ENCODE data around the gene COX18. TPM values are rescaled to one million over a fixed set of nuclear protein-coding genes. Genes with fewer than 3 reads are reported as not detected.

Gene COX18
- total RNA-seq, 2 experiments from 2014 or later, result 16.9 to 23.5 TPM

DNA sequence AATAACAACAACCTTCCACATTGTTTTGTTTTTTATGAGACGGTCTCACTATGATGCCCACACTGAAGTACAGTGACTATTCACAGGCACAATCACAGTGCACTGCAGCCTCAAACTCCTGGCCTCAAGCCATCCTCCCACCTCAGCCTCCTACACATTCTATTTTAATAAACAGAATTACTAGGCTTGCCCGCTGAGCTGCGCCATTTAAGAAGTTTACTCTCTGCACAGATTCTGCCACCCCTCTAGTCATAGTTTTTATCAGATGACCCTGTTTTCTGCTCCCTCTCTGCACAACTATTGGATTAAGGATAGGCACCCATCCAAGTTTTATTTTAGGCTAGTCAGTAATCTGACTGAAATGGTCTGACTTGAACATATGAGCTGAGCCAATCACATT is 11.3 kb upstream of the COX18 start:
- Histone ChIP-seq H2AFZ (ENCODE audit: low read length) (no peak overlapping the region), H3K4me2 (ENCODE audit: low read length) (no peak overlapping the region), H3K27ac (ENCODE audit: low read depth, low read length, poor library complexity, severe bottlenecking) (no peak overlapping the region), H3K79me2 (ENCODE audit: insufficient read depth, low read depth, low read length) (peaks cover 42% of the 10 kb centered on the region), H3K9me2 (ENCODE audit: insufficient read depth, low read length) (no peaks in the 10 kb centered on the region), H3K4me3 (ENCODE audit: low read depth, low read length, poor library complexity, severe bottlenecking) (no peak overlapping the region), H4K20me1 (ENCODE audit: insufficient read depth, low read length) (no peaks in the 10 kb centered on the region), H3K36me3 (ENCODE audit: insufficient read depth, low read length) (peaks cover 97% of the 10 kb centered on the region), H3K4me1 (ENCODE audit: insufficient read depth, low read length, poor library complexity, severe bottlenecking) (peaks cover 2% of the 10 kb centered on the region), H3K9me3 (ENCODE audit: low read length) (no peaks in the 10 kb centered on the region)
- no peak for TF ChIP-seq EZH2phosphoT487 (IDR thresholded peaks at IDR 0.05; ENCODE audit: borderline replicate concordance, low read depth, low read length)
- TF ChIP-seq, protein P1, sequence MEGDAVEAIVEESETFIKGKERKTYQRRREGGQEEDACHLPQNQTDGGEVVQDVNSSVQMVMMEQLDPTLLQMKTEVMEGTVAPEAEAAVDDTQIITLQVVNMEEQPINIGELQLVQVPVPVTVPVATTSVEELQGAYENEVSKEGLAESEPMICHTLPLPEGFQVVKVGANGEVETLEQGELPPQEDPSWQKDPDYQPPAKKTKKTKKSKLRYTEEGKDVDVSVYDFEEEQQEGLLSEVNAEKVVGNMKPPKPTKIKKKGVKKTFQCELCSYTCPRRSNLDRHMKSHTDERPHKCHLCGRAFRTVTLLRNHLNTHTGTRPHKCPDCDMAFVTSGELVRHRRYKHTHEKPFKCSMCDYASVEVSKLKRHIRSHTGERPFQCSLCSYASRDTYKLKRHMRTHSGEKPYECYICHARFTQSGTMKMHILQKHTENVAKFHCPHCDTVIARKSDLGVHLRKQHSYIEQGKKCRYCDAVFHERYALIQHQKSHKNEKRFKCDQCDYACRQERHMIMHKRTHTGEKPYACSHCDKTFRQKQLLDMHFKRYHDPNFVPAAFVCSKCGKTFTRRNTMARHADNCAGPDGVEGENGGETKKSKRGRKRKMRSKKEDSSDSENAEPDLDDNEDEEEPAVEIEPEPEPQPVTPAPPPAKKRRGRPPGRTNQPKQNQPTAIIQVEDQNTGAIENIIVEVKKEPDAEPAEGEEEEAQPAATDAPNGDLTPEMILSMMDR (conservative IDR thresholded peaks at IDR 0.05; ENCODE audit: low read length), result no peak
- BruUV-seq (replicated peaks), result no TSS peak
- DNase-seq (ENCODE audit: low spot score), result no peak
- ChIA-PET CTCF (ENCODE audit: unreplicated experiment) (no interaction called here), POLR2A (interaction anchor here (0.7 to 4.0 kb wide), 5 partner anchors 9 to 174 kb away, joined by 3 to 16 read pairs (median 5); partner anchors contain the start of gene COX18)
- intact Hi-C loops (cut with micrococcal nuclease; ENCODE audit: unreplicated experiment), result no loop called here

DNA sequence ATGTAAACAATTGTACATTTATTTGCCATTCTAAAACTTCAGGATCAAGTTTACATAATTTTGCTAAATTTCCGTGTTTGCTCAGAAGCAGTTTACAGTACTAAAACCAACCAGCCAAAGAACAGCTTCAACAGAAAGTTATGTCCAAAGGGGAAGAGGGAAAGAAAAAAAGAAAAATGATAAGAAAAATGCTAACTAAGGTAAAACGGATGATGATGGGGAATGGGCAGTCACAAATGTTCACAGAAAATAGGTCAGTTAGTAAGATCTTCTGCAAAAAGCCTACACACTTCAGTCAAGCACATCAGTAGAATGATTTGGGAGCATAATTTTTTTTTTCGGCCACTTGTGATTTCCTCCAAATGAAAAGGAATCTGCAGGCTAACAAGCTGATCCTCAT is 6.3 kb upstream of the COX18 start:
- Histone ChIP-seq H3K79me2 (ENCODE audit: insufficient read depth, low read depth, low read length) (peaks cover 10% of the 10 kb centered on the region), H4K20me1 (ENCODE audit: insufficient read depth, low read length) (no peaks in the 10 kb centered on the region), H3K4me3 (ENCODE audit: low read depth, low read length, poor library complexity, severe bottlenecking) (no peak overlapping the region), H3K27ac (ENCODE audit: low read depth, low read length, poor library complexity, severe bottlenecking) (no peak overlapping the region), H3K4me1 (ENCODE audit: insufficient read depth, low read length, poor library complexity, severe bottlenecking) (no peaks in the 10 kb centered on the region), H3K9me3 (ENCODE audit: low read length) (no peaks in the 10 kb centered on the region), H3K36me3 (ENCODE audit: insufficient read depth, low read length) (peaks cover 91% of the 10 kb centered on the region), H3K4me2 (ENCODE audit: low read length) (no peak overlapping the region), H2AFZ (ENCODE audit: low read length) (no peak overlapping the region), H3K9me2 (ENCODE audit: insufficient read depth, low read length) (no peaks in the 10 kb centered on the region)
- intact Hi-C loops (cut with micrococcal nuclease; ENCODE audit: unreplicated experiment), result no loop called here
- TF ChIP-seq, protein P1 (conservative IDR thresholded peaks at IDR 0.05; ENCODE audit: low read length), result no peak
- TF ChIP-seq EZH2phosphoT487 (IDR thresholded peaks at IDR 0.05; ENCODE audit: borderline replicate concordance, low read depth, low read length), result no peak
- TSS peak; percentile 65 for BruUV-seq (replicated peaks)
- CTCF ChIA-PET (ENCODE audit: unreplicated experiment), result no interaction called here
- no peak for DNase-seq (ENCODE audit: low spot score)
- POLR2A ChIA-PET, result interaction anchor here (0.5 kb wide), 1 partner anchor 44 kb away, joined by 3 read pairs; no protein-coding TSS in a partner anchor

DNA sequence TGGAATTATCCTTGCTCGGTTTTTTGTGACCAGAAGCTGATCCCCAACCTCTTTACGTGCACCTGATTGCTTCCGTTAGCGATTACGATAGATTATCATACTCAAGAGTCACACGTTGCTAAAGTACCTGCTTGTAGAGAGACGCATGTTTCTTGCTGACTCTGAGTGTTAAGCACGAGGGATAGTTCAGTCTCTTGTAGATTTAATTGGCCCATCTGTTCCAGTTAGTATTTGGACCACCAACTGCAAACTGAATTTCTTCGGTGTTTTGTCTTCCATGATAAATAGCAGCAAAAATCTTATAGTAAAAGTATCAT is 516 bp upstream of the COX18 start:
- DNase-seq (ENCODE audit: low spot score), result no peak
- ChIA-PET POLR2A (interaction anchor here (0.9 to 2.8 kb wide), 8 partner anchors 11 to 547 kb away, joined by 3 to 20 read pairs (median 4); partner anchors contain the start of gene ANKRD17), CTCF (ENCODE audit: unreplicated experiment) (interaction anchor here (0.5 kb wide), 1 partner anchor 43 kb away, joined by 3 read pairs; no protein-coding TSS in a partner anchor)
- H3K9me3 ChIP-seq (ENCODE audit: low read length), result no peaks in the 10 kb centered on the region
- no peaks in the 10 kb centered on the region for H3K9me2 ChIP-seq (ENCODE audit: insufficient read depth, low read length)
- TF ChIP-seq, protein P1 (conservative IDR thresholded peaks at IDR 0.05; ENCODE audit: low read length), result no peak
- no peak for TF ChIP-seq EZH2phosphoT487 (IDR thresholded peaks at IDR 0.05; ENCODE audit: borderline replicate concordance, low read depth, low read length)
- intact Hi-C loops (cut with micrococcal nuclease; ENCODE audit: unreplicated experiment), result no loop called here
- H2AFZ ChIP-seq (ENCODE audit: low read length), result peak overlapping the region; percentile 92
- H3K4me2 ChIP-seq (ENCODE audit: low read length), result peak overlapping the region; percentile 93
- peaks cover 15% of the 10 kb centered on the region for H3K4me1 ChIP-seq (ENCODE audit: insufficient read depth, low read length, poor library complexity, severe bottlenecking)
- H3K4me3 ChIP-seq (ENCODE audit: low read depth, low read length, poor library complexity, severe bottlenecking), result peak overlapping the region; percentile 81
- peaks cover 18% of the 10 kb centered on the region; the same call in 1 of the 2 replicates for H3K79me2 ChIP-seq (ENCODE audit: insufficient read depth, low read depth, low read length)
- BruUV-seq (replicated peaks), result TSS peak; percentile 98
- H3K27ac ChIP-seq (ENCODE audit: low read depth, low read length, poor library complexity, severe bottlenecking), result peak overlapping the region; percentile 93
- H4K20me1 ChIP-seq (ENCODE audit: insufficient read depth, low read length), result no peaks in the 10 kb centered on the region
- peaks cover 61% of the 10 kb centered on the region for H3K36me3 ChIP-seq (ENCODE audit: insufficient read depth, low read length)

Data from OCI-LY7 (cell line).